ENCODE results near the gene SPAG16.
A peak's percentile ranks its signal among the peaks of the same experiment; 100 is the strongest.
"Not testable (repeated sequence)": the region's sequence is repeated elsewhere in the genome, so short reads cannot be mapped to it uniquely, and the experiment has no call there.

SPAG16 gene

GRCh38 chr2:213559053-213559452 is 274.8 kb downstream of the SPAG16 start:
- no peak for DNase-seq (ENCODE audit: low spot score)

- no peak for DNase-seq (ENCODE audit: low spot score)
Observed at GRCh38 chr2:213561759-213562158, 277.5 kb downstream of the SPAG16 start.

- no peak for DNase-seq (ENCODE audit: low spot score)
Observed at GRCh38 chr2:213562539-213563180, 278.4 kb downstream of the SPAG16 start.

- no peak for DNase-seq (ENCODE audit: low spot score)
Observed at GRCh38 chr2:213566846-213567245, 282.6 kb downstream of the SPAG16 start.

- DNase-seq (ENCODE audit: low spot score), result no peak
Observed at GRCh38 chr2:213609570-213610170, 325.4 kb downstream of the SPAG16 start.

- no peak for DNase-seq (ENCODE audit: low spot score)
Observed at GRCh38 chr2:213627054-213627710, 342.9 kb downstream of the SPAG16 start.

- DNase-seq (ENCODE audit: low spot score), result no peak
Observed at GRCh38 chr2:213627835-213628460, 343.7 kb downstream of the SPAG16 start.

GRCh38 chr2:213640738-213641425 is 356.6 kb downstream of the SPAG16 start:
- no peak for DNase-seq (ENCODE audit: low spot score)

GRCh38 chr2:213644926-213645325 is 360.7 kb downstream of the SPAG16 start:
- DNase-seq (ENCODE audit: low spot score), result no peak

- DNase-seq (ENCODE audit: low spot score), result no peak
Observed at GRCh38 chr2:213649176-213649575, 364.9 kb downstream of the SPAG16 start.

GRCh38 chr2:213664817-213665216 is 380.6 kb downstream of the SPAG16 start:
- DNase-seq (ENCODE audit: low spot score), result no peak

GRCh38 chr2:213669657-213670056 is 385.4 kb downstream of the SPAG16 start:
- no peak for DNase-seq (ENCODE audit: low spot score)

GRCh38 chr2:213678437-213679218 is 394.4 kb downstream of the SPAG16 start:
- DNase-seq (ENCODE audit: low spot score), result no peak

- peak; percentile 1 for DNase-seq (ENCODE audit: low spot score)
Observed at GRCh38 chr2:213679894-213680293, 395.6 kb downstream of the SPAG16 start.

- no peak for DNase-seq (ENCODE audit: low spot score)
Observed at GRCh38 chr2:213682276-213682675, 398.0 kb downstream of the SPAG16 start.

- DNase-seq (ENCODE audit: low spot score), result no peak
Observed at GRCh38 chr2:213688133-213688532, 403.9 kb downstream of the SPAG16 start.

GRCh38 chr2:213688825-213689224 is 404.6 kb downstream of the SPAG16 start:
- not testable (repeated sequence) for DNase-seq (ENCODE audit: low spot score)

GRCh38 chr2:213689585-213689984 is 405.3 kb downstream of the SPAG16 start:
- no peak for DNase-seq (ENCODE audit: low spot score)

- DNase-seq (ENCODE audit: low spot score), result no peak
Observed at GRCh38 chr2:213691351-213691750, 407.1 kb downstream of the SPAG16 start.

- no peak for DNase-seq (ENCODE audit: low spot score)
Observed at GRCh38 chr2:213696442-213696841, 412.2 kb downstream of the SPAG16 start.

GRCh38 chr2:213701365-213701764 is 417.1 kb downstream of the SPAG16 start:
- not testable (repeated sequence) for DNase-seq (ENCODE audit: low spot score)

Data from AG08395 (cell line).